NCI-H2029 (cell line): ENCODE data around the gene MDN1.
"Not testable (repeated sequence)": the region's sequence is repeated elsewhere in the genome, so short reads cannot be mapped to it uniquely, and the experiment has no call there.

Experiments used
- DNase-seq: peaks from one replicate; lab custom pipeline; 2025; lab: John Stamatoyannopoulos, UW

MDN1 gene

DNA sequence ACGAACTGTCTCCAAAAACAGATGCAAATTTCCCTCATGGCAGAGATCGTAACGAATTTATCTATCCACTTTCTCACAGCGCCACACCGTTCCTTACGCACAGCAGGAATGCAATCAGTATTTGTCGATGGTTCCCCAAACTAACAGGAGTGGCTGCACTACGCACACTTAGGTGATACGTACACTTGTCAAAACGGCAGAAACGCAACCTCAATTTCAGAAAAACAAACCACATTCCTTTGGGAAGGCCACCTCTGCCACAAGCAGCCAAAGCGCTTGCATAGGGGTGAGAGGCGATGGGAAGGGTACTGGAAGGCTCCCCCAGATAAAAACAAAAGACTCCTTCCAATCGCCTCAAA is 638 bp downstream of the MDN1 start:
- DNase-seq: no peak

DNA sequence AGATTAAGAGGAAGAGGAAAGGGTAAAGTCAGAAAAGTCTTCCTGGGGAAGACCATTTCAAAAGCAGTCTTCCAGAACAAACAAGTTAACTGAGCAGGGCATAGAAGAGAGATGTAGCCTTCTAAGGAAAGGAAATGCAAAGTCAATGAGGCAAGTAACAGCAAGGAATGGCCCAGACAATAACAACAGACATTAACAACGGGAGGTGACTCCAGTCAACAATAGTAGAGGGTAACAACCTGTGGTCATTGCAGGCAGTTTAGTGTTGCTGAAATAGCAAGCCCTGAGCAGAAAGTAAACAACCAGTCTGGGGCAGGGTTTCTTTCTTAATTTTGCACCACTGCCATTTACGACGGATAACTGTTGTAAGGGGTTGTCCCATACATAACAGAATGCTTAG is 2.1 kb downstream of the MDN1 start:
- no peak for DNase-seq

DNA sequence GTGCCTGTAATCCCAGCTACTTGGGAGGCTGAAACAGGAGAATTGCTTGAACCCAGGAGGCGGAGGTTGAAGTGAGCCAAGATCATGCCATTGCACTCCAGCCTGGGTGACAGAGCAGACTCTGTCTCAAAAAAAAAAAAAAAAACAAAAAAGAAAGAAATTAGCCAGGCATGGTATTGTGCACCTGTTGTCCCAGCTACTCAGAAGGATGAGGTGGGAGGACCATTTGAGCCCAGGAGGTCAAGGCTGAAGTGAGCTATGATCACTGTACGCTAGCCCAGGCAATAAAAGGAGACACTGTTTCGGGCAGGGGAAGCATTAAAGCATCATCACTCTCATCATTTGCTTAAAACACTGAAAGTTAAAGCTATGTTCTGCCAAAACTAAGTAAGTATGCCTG is 6.2 kb downstream of the MDN1 start:
- not testable (repeated sequence) for DNase-seq

DNA sequence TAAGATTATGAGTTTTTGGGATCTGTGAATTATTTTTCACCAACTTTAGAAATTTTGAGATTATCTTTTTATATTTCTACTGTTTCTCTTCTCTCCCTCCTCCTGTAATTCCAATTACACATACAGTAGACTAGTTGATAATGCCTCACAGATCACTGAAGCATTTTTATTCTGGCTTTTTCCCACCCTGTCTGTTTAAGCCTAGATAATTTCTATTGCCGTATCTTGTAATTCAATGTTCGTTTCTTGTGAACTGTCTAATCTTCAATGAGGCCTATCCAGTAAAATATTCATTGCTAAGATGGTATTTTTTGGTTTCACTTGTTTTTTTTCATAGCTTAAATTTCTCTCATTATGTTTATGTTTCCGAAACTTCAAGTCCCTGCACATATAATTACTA is 12.0 kb downstream of the MDN1 start:
- no peak for DNase-seq

DNA sequence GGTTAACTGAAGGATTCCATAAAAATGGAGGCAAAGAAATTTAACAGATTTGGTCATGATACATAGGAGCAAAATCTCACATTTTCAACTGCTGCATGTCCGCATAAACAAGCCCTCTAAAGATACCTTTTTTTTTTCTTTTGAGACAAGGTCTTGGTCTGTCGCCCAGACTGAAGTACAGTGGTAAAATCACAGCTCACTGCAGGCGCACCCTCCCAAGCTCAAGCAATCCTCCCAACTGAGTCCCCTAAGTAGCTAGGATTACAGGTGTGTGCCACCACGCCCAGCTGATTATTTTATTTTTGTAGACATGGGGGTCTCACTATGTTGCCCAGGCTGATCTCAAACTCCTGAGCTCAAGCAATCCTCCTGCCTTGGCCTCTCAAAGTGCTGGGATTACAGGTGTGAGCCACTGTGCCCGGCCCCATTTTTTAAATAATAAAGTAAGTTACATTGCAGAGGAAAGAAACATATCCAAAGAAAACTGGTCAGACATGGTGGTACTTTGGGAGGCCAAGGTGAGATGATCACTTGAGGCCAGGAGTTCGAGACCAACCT is 13.7 kb downstream of the MDN1 start:
- DNase-seq: no peak

DNA sequence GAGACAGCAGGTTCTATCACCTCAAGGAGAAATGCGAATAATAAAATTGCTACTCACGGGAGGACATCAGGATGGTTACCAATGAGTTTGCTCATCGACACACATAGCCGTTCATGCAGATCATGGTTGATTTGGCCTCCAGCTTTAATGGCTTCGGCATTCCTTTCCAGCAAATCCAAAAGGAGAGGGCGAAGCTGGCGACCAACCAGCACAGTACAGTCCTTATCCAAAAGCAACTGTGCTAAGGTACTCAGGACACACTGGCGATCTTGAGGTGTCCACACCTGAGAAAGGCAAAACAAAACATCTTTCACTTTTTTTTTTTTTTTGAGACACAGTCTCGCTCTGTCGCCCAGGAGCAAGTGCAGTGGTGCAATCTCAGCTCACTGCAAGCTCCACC is 16.3 kb downstream of the MDN1 start:
- no peak for DNase-seq

DNA sequence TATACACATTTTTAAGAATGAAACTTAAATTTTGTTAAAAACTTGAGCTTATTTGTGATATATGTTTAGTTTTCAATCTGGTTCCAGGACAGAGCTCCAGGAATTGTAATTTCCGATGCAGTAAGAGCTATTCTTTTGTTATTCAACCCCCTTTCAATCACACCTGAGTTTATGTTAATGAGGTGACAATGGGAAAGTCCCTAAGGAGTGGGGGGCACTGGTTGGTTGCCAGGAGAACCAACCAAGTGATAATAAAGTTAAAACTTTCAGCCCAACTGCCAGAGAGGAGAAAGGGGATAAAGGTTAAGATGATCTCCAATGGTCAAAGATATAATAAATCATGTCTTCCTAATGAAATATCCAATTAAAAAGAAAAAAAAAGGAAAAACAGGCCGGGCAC is 19.8 kb downstream of the MDN1 start:
- no peak for DNase-seq

DNA sequence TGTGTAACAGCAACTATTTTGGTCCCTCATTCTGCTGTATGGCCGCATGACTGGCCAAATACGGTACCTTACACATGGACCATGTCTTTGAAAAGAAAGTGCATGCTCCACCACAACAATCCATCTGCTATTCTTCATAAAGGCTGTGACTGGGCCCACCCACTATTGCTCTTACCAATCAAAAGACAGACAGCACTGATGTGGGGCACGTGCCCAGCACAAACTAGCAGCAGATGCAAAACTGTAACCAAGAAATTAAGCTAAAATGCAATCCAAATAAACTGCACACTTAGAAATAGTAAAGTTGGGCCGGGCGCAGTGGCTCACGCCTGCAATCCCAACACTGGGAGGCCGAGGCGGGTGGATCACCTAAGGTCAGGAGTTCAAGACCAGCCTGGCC is 20.5 kb downstream of the MDN1 start:
- DNase-seq: no peak

DNA sequence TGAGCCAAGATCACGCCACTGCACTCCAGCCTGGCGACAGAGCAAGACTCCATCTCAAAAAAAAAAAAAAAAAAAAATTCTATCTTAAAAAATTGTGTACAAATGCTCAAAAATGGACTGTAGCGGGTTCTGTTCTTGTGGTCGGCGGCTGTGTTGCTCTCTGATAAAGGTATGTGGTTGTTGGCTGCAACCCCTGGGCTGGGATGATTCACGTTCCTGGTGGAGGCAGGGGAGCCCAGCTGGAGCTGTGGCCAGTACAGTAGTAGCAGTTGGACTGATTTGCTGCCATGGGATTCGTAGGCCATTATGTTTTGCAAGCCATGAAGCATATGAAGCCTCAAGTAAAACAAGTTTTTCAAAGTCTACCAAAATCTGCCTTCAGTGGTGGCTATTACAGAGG is 22.3 kb downstream of the MDN1 start:
- no peak for DNase-seq

DNA sequence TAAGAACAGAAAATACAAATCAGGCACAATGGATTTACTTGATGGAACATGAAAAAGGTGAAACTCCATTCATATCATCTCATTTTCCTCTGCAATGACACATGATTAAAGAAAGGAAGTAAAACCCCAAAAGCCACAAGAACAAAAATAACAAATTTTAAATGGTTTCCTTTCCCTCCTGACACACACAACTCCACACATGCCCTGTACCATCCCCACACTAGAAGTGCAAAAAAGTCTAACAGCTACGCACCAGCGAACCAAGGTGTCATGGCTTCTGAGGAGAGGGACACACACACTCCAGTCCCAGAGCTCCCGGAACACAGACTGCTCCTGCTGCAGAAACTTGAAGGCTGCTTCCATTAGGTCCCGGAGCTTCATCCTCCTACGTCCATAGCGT is 25.3 kb downstream of the MDN1 start:
- no peak for DNase-seq

DNA sequence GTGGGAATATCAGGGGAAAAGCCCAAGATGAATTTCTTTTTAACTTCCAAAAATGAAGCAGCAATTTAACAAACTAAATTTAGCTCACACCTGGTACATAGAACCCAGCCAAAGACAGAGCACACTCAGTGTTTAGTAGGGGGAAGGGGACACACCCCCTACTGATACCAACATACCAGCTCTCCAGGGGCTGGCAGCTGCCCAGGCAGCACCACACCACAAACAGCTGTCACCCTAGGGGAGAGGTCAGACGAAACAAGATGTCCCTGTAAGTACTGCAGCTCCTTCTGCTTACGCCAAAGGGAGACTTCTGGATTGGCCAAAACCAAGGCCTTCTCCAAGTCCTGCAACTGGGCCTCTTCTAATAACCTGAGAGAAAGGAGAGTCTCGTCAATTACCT is 26.0 kb downstream of the MDN1 start:
- no peak for DNase-seq

DNA sequence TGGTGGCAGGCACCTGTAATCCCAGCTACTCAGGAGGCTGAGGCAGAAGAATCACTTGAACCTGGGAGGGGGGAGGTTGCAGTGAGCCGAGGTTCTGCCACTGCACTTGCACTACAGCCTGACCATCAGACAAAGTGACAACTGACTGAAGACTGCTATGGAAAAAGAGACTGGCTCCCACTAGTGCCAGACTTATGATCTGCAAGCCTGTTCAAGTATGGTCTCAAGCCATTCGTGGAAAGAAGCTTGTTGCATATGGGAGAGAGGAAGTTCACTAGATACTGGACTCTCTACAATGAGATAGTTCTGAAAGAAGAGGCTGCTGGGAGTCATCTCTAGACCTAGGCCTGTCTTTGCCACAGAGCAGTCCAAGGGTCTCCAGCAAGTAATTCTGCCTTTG is 26.7 kb downstream of the MDN1 start:
- no peak for DNase-seq

DNA sequence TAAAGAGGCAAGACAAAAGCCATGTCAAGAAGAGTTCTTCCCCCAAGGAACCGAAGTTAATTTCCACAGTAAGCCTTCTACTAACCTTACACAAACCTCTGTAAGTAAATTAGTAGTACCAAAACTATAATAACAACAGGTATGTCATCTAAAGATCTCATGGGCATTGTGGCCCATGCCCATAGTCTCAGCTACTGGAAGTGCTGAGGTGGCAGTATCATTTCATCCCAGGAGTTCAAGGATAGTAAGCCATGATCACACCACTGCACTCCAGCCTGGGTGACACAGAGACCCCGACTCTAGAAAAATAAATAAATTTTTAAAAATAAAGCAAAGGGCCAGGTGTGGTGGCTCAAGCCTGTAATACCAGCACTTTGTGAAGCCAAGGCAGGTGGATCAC is 29.2 kb downstream of the MDN1 start:
- DNase-seq: no peak

DNA sequence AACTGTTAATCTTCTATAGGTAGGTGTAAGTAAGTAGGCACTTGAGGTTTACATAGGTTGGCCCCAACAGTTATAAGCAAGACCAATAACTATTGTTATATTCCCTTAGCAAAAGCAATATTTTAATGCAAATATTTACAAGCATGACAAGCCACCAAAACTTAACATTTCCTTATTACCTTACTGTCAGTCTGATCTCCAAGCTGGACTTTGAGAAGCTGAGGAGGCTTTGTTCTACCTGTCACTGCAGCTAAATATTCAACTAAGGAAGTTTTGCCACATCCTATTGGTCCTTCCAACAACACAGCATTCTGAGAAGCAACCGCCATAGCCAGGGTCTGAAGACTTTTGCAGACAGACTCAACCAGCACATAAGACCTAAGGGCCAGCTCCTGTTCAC is 29.6 kb downstream of the MDN1 start:
- DNase-seq: no peak

DNA sequence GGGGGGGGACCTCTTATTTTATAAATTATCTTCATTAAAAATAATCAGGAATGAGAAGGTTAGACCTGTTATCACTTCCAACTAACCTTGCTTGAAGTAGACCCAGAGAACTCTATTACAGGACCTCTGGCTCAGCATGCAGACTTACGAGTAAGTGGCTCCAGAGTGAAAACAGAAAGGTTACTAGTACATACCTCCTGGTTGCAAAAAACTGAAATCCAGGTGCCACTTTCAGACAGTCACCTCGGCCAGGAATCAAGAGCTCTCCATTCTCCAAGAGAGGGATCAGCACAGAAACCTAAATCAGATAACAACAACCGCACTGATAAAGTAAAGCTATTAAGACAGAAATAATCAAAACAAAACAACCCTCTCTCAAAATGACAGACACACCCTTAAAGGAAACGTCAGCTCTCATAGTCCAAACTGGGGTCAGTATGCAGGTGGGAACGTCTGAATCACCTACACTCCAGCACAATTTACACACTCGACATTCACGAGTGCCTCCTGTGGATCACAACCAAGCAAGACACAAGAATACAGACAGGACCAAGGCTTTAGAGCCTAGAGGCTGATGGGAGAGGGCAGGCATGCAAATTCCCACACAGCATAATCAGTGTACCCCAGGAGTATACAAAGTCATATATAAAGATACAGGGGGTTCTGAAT is 31.8 kb downstream of the MDN1 start:
- no peak for DNase-seq

DNA sequence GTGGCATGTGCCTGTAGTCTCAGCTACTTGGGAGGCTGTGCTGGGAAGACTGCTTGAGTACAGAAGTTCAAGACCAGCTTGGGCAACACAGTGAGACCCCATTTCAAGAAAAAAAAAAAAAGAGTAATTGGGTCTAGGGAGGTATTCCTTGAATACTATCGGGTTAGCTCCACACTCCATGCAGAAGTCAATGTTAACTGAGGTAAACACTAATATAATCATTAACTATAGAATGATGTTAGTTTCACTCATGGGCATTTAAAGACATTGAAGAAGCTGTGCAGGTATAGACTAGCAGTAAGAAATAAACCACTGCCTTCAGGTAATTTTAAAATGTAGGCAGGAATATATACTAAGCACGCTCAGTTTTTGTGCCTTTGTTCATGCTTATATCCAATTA is 32.6 kb downstream of the MDN1 start:
- no peak for DNase-seq

DNA sequence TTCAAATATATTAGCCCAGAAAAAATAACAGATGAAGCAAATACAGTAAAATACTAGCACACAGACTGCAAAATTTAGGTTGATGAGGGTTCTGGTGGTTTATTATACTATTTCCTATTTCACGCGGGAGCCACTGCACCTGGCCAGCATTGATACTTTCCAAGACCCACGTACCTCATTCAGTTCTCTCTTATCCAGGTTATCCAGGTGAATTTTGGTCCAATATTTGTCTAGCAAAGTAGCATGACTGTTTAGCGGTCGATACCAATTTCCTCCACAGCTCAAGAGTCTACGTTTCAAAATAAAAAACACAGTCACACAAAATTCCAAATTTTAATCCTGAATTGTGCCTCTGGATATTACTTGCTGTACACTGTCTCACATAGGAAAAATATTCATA is 34.8 kb downstream of the MDN1 start:
- no peak for DNase-seq

DNA sequence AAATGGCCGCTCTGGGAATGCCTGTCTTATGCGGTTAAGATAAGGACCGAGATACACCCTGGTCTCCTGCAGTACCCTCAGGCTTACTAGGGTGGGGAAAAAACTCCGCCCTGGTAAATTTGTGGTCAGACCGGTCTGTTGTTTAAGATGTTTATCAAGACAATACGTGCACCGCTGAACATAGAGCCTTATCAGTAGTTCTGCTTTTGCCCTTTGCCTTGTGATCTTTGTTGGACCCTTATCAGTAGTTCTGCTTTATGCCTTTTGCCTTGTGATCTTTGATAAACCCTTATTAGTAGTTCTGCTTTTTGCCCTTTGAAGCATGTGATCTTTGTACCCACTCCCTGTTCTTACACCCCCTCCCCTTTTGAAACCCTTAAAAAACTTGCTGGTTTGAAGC is 36.3 kb downstream of the MDN1 start:
- DNase-seq: not testable (repeated sequence)

DNA sequence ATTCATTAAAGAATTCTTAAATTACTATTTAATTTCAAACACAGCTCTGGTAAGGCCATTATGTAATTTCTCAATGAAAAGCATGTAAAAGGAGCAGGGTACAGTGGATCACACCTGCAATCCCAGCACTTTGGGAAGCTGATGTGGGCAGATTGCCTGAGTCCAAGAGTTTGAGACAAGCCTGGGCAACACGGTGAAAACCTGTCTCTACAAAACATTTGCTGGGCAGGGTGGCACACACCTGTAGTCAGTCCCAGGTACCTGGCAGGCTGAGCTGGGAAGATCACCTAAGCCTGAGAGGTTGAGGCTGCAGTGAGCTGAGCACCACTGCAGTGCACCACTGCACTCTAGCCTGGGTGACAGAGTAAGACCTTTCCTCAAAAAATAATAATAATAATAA is 37.4 kb downstream of the MDN1 start:
- DNase-seq: no peak

DNA sequence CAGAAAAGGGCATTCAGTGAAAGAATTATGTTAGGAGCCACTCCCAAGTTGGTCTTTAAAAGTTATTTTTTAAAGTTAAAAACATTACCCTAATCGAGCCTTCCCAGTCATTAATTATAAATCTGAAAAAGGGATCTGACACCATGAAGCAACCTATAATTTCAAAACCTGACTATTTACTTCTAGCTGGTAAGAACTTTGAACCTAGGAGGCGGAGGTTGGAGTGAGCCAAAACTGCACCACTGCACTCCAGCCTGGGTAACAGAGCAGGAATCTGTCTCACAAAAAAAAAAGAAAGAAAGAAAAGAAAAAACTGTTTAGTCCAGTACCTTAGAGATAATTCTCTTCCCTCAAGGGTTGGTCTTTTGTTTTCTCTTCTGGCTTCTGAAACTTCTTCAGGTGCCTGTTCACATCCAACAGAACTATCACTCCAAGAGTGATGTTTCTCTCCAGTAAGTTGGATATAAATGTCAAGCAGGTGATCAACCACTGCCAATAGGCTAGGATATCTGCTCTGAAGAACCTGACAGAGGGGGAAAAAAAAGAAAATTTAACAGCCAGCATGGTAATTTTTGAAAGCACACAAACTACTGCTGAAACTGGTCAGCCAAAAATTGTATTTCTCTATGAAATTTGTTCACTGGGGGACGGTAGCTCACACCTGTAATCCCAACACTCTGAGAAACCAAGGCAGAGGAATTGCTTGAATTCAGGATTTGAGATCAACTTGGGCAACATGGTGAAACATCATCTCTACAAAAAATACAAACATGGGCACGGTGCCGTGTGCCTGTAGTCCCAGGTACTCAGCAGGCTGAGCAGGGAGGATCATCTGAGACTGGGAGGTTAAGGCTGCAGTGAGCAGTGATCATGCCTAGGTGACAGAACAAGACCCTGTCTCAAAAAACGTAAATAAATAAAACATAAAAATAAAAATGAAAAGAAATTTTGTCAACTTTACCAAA is 38.2 kb downstream of the MDN1 start:
- no peak for DNase-seq

DNA sequence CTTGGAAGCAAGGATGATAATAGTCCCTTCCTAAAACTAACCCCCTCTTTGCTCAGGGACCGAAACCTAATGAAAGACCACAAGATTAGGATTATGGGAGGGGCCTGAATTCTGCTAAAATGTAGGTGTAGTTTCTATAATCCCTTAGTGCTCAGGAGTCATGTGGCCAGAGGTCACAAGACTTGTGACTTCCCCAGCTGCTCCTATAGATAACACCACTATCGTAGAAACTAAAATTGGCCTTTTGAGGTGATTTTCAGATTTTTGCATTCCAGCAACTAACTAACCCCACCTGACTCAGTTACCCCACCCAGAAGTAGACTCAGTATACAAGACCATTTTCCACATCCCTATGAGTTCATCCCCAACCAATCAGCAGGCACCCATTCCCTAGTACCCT is 42.1 kb downstream of the MDN1 start:
- DNase-seq: no peak

DNA sequence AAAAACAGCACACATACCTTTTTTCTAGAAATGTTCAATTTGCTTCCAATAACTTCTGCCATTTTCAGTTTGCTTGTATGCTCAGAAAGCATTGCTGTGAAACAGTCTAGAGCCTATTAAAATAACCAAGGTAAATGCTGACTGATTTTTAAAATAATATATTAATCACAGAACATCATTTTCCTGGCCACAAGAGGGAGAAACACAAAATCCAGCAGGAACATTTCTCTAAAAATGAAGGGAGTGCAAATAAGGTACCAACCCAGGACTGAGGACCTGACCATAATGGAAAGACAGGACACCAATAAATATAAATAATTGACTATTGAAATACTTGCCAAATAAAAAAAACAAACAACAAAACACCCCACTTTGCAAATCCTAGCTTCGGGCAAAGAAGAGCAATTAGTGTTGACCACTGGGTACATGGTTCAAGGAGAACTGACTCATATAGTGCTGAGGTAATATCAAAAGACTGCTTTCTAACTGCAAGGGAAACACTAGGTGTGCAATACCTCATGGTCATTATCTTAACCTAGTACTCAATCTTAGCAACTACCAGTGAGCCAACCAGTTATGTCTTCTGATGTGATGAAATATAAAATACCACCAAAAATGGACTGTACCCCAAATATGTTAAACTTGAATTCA is 42.9 kb downstream of the MDN1 start:
- no peak for DNase-seq

DNA sequence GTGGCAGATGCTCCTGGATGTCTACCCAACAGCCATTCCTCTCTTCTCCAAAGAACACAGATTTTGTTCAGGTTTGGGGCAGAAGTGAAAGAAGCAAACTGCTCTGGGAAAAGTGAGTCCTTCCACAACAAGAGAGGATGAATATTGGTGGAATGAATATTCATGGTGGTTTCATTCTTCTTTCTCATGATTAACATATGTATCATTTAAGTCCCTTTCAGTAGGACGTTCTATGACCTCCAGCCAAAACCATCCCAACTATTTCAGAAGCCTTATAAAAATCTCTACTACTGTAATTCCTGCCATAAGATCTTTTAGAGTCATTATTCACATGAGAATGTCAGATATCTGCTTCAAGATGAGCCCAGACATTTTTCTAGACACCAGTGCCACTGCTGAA is 44.4 kb downstream of the MDN1 start:
- no peak for DNase-seq
